Peyer's patch (tissue), 4 donors: ENCODE measurements around the gene KCNIP3.

Experiments used
- CTCF ChIP-seq, 6 experiments: fragments of 450-650 bp in 4 of 6; fragments of 200-600 bp in 2 of 6; sonication (generic) in 1 of 6; IDR thresholded peaks; one replicate each; pipeline ENCODE4 v1.5.1; 2017 to 2019; ENCODE audit warnings: antibody characterized with exemption in 6 of 6, mild to moderate bottlenecking in 3 of 6, moderate library complexity in 1 of 6
- POLR2A ChIP-seq, 2 donors: fragments of 450-650 bp; IDR thresholded peaks; one replicate each; pipeline ENCODE4 v1.5.1; 2017; ENCODE audit warnings: antibody characterized with exemption in 2 of 2, mild to moderate bottlenecking in 2 of 2, moderate library complexity in 2 of 2

GRCh38 chr2:95391641-95392310 lies 94.6 kb downstream of the KCNIP3 start:
- no peak for TF ChIP-seq CTCF (IDR thresholded peaks at IDR 0.05)
- peak in 1 of 2 donors; percentile 21 for TF ChIP-seq POLR2A (IDR thresholded peaks at IDR 0.05)
